Stimulated activated CD4-positive, alpha-beta T cell treated with anti-CD3 and anti-CD28 coated beads, Interleukin-15, amount 100 ng/mL, for 1 hour (primary cell): ENCODE results near the gene CHAMP1.

Experiments used
- DNase-seq, 2 donors: peaks; one replicate each; pipeline ENCODE4 v3.0.0-alpha.2; 2020; ENCODE audit warnings: low read depth in 1 of 2, low spot score in 1 of 2

Gene CHAMP1

GRCh38 chr13:114296902-114297301 lies 17.4 kb upstream of the CHAMP1 start:
- DNase-seq = no peak

- no peak for DNase-seq
Measured at GRCh38 chr13:114298866-114299265, 15.4 kb upstream of the CHAMP1 start.

- no peak for DNase-seq
Measured at GRCh38 chr13:114299604-114300305, 14.5 kb upstream of the CHAMP1 start.

GRCh38 chr13:114303700-114304327 lies 10.5 kb upstream of the CHAMP1 start:
- DNase-seq = no peak

DNA sequence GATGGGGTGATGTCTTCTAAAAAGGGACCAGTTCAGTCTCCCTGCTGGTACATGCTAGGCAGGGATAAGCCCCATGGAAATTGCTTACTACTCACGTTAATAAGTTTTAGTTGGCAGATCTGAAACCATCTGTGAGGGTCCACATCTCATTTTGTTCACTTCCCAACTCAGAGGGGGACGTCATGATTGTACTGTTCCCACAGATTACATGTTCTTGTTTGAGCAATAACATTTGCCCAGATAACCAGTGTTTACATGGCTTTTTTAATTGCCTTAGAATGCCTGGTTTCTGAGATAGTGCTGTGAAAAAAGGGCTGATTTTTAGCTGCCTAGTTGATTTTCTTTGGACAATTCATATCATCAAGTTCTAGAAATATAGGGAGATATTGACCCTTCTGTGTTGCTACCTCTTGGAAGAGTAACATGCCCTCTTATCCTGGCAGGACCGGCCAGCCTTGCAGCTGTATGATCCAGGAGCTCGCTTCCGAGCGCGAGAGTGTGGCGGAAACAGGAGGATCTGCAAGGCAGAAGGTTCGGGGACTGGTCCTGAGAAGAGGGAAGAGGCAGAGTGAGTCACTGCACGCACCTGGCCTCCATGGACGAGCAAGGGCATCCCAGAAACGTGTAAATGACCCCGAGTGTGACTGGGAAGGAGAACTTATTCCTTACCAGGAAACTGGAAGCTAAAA lies 9.8 kb upstream of the CHAMP1 start:
- no peak for DNase-seq

DNA sequence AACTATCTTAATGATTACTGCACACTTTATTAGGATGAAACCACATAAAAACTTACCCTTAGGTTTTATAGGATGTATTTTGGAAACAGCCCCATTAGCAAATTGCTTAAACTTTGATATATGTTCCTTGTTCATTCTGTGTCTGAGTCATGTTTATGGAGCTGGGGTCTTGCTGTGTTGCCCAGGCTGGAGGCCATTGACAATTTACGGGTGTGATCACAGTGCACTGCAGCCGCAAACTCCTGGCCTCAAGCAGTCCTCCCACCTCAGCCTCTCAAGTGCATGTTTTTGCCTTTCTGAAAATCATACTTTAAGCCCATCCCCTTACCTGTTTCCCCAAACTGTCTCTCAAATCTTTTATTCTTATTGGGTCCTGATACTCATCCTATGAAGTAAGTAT lies 5.2 kb upstream of the CHAMP1 start:
- no peak for DNase-seq

DNA sequence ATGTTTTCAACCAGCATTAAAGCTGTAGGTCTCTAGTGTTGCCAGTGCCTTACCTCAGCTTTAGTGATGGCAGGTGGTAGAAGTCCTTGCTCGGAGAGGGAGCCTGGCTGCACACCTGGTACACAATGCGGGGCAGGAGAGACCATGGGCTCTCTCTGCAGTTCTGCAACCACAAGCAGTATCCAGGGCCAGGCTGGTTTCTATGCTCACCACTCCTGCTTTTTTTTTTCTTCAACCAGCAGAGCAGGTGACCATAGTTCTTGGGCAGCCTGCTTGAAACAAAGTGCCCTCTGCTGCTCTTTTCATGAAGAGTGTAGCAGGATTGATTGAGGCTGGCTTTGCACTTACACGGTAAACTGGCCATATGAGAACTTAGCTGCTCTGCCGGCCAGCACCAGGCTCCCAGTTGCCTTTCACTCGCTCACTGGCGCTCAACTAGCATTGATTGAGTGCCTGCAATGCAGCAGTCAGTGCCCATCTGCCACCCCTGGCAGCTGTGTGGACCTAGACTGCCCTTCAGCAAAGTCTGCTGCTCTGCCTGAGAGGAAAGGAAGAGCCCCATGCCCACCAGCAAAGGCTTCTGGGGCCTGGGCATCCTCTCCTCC lies 4.4 kb upstream of the CHAMP1 start:
- no peak for DNase-seq

- no peak for DNase-seq
Measured at GRCh38 chr13:114310956-114311355, 3.3 kb upstream of the CHAMP1 start.

DNA sequence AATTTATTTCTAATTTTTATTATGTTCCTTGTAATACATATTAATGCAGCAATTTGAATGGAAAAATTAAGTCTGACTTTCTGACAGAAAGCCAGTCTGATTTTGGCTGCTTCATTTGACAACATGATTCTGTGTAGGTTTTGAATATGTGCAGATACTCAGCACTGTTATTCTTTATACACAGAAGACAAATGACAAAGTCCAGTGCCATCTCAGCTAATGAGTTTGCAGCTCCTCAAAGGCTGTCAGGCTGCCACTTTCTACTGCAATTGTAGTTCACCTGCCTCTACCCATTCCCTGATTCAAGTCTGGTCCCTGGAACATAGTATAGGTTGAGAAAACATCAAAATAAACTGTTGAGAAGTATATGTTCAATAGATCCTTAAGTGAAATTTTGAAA lies 2.9 kb upstream of the CHAMP1 start:
- DNase-seq = no peak

DNA sequence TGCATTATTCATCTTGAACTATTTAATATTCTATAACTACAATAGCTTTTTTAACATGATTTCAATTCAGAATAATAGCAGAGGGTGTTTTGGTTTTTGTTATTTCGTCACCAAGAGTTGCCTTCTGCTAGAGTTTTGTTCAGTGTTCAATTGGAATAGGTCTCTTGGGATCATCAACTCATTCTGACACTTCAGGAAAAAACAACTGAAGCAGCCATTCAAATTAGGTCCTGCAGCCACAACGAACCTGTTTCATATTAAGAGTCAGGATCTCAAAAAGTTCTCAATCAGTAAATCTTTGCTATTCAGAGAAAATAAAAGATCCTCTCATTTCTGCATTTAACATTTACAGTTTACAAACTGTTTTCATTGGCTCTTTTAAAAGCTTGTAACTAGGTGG lies 2.4 kb upstream of the CHAMP1 start:
- DNase-seq = no peak

GRCh38 chr13:114313061-114313860 lies 1.0 kb upstream of the CHAMP1 start:
- peak in 1 of 2 donors; percentile 6 for DNase-seq

- DNase-seq = no peak
Measured at GRCh38 chr13:114315074-114315785, 927 bp downstream of the CHAMP1 start.

GRCh38 chr13:114318624-114319023 lies 4.3 kb downstream of the CHAMP1 start:
- DNase-seq = no peak

- DNase-seq = no peak
Measured at GRCh38 chr13:114319441-114319913, 5.2 kb downstream of the CHAMP1 start.

DNA sequence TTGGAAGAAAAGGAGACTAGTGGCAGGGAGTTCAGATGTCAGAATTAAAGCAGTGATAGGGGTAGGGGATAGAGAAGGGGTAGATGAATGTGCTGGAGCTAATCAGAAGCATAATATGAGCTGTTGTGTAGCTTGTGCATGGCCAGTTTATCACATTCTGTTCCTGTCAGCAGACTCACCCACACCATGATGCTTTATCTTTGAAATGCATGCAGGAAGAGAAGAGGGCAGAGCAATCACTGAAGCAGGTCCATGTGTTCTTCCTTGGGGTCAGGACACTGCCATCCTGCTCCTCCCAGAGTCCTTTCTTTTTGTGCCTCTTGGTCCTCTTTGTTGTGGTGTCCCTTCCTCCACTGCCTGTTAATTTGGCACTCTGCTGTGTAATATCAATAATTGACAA lies 5.8 kb downstream of the CHAMP1 start:
- DNase-seq = no peak

DNA sequence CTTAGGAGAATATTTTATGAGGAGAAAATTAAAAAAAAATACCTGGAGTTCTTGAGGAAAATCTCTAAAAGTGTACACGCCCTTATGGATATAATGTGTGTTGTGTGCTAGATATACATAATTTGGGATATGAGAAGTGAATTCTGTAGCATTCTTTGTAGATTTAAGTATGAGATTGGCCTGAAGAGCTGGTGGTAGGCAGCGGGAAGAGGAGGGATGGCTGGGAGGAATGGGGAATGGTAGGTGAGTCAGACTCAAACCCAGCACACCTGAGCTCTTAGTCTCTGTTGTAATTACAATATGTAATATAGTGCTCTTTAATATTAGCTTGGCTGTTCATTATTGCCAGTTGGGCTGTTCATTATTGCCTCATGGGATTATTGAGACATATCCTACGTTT lies 7.0 kb downstream of the CHAMP1 start:
- no peak for DNase-seq

DNA sequence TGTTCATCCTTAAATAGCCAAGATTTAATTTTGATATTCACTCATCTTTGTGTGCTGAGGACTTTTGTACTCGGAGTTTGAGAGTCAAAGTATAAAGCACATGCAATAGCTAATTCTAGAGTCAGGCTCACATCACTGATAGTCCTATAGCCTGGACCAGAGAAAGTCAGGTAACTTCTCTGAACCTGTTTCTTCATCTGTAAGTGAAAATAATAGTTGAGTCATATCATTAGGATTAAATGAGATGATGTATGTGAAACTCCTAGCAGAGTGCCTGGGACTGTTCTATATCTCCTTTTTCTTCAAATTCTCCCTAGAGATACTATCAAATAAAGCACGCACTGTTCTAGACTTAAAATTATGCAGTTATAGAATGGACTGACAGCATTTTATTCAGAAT lies 9.0 kb downstream of the CHAMP1 start:
- DNase-seq = no peak

GRCh38 chr13:114324334-114324733 lies 10.0 kb downstream of the CHAMP1 start:
- no peak for DNase-seq

DNA sequence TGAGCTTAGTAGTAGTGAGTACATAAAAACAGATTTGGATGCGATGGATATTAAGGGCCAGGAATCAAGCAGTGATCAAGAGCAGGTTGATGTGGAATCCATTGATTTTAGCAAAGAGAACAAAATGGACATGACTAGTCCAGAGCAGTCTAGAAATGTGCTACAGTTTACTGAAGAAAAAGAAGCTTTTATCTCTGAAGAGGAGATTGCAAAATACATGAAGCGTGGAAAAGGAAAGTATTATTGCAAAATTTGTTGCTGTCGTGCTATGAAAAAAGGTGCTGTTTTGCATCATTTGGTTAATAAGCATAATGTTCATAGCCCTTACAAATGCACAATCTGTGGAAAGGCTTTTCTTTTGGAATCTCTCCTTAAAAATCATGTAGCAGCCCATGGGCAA lies 11.4 kb downstream of the CHAMP1 start:
- no peak for DNase-seq

DNA sequence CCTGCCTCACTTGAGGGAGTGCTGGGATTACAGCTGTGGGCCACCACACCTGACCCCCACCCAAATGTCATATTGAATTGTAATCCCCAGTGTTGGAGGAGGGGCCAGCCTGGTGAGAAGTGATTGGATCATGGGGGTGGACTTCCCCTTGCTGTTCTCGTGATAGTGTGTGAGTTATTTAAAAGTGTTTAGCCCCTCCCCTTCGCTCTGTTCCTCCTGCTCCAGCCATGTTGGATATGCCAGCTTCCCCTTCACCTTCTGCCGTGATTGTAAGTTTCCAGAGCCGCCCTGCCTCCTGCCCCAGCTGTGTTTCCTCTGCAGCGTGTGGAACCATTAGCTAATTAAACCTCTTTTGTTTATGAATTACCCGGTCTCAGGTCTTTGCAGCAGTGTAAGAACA lies 13.7 kb downstream of the CHAMP1 start:
- no peak for DNase-seq
